Smooth muscle cell (in vitro differentiated cells): ENCODE data around the gene SLC18A3. TPM values are rescaled to one million over a fixed set of nuclear protein-coding genes. Genes with fewer than 3 reads are reported as not detected.

Source experiments
- DNase-seq: peaks from one replicate; lab custom pipeline; 2025; ENCODE audit not compliant: unreplicated experiment; lab: John Stamatoyannopoulos, UW
- H2AFZ ChIP-seq: fragments of 200-600 bp; sonication (generic); 2 replicates; pipeline ENCODE4 v1.6.0; 2016; ENCODE audit warnings: antibody characterized with exemption, low read depth, mild to moderate bottlenecking
- H3F3A ChIP-seq: fragments of 200-600 bp; sonication (generic); 2 replicates; pipeline ENCODE4 v1.6.0; 2017; ENCODE audit warnings: antibody characterized with exemption, low read depth
- H3K27ac ChIP-seq: fragments of 200-600 bp; sonication (generic); 2 replicates; pipeline ENCODE4 v1.5.1; 2016; ENCODE audit warnings: low read depth, mild to moderate bottlenecking
- H3K27me3 ChIP-seq: fragments of 200-600 bp; sonication (generic); 2 replicates; pipeline ENCODE4 v1.6.1; 2016; ENCODE audit warnings: low read depth, mild to moderate bottlenecking
- H3K36me3 ChIP-seq: fragments of 200-600 bp; sonication (generic); 2 replicates; pipeline ENCODE4 v1.5.1; 2016; ENCODE audit warnings: low read depth
- H3K4me1 ChIP-seq: fragments of 200-600 bp; sonication (generic); 2 replicates; pipeline ENCODE4 v1.5.1; 2016; ENCODE audit warnings: low read depth
- H3K4me2 ChIP-seq: fragments of 200-600 bp; sonication (generic); 2 replicates; pipeline ENCODE4 v1.6.0; 2016; ENCODE audit warnings: mild to moderate bottlenecking
- H3K4me3 ChIP-seq: fragments of 200-600 bp; sonication (generic); 2 replicates; pipeline ENCODE4 v1.5.1; 2016; ENCODE audit warnings: mild to moderate bottlenecking
- H3K79me2 ChIP-seq: fragments of 200-600 bp; sonication (generic); 2 replicates; pipeline ENCODE4 v1.6.0; 2016; ENCODE audit warnings: low read depth, mild to moderate bottlenecking
- H3K9ac ChIP-seq: fragments of 200-600 bp; sonication (generic); 2 replicates; pipeline ENCODE4 v1.6.0; 2016; ENCODE audit warnings: low read depth
- H3K9me3 ChIP-seq: fragments of 200-600 bp; sonication (generic); replicated peaks from 2 replicates; pipeline ENCODE4 v1.5.1; 2016; ENCODE audit warnings: low read depth
- H4K20me1 ChIP-seq: fragments of 200-600 bp; sonication (generic); 2 replicates; pipeline ENCODE4 v1.6.0; 2016; ENCODE audit warnings: low read depth
- WGBS: methylation state at CpG from one replicate; pipeline ENCODE4 v1.1.7; 2016; ENCODE audit warnings: low lambda C conversion rate; 5-methylcytosine and 5-hydroxymethylcytosine counted together
- polyA plus RNA-seq: library from polyadenylated mRNA; unstranded; fragments of >200 nt; fragmentation: Nextera tagmentation; extraction: Ambion mirVana; gene quantifications from 2 replicates; pipeline ENCODE4 v1.2.1, GENCODE V29; 2016
- total RNA-seq: library from RNA; depleted of rRNA; stranded (reverse); fragments of >200 nt; gene quantifications from 2 replicates; pipeline ENCODE4 v1.2.3, GENCODE V29; 2014
- TF ChIP-seq, protein P1 (sequence below): fragments of 200-600 bp; sonication (generic); IDR thresholded peaks from 2 replicates; pipeline ENCODE4 v1.5.1; 2017; ENCODE audit warnings: borderline replicate concordance, mild to moderate bottlenecking, antibody characterized with exemption; ENCODE audit not compliant: insufficient read depth, poor library complexity, severe bottlenecking

The SLC18A3 gene
- total and polyA plus RNA-seq, 2 experiments from 2014 or later: not detected

DNA sequence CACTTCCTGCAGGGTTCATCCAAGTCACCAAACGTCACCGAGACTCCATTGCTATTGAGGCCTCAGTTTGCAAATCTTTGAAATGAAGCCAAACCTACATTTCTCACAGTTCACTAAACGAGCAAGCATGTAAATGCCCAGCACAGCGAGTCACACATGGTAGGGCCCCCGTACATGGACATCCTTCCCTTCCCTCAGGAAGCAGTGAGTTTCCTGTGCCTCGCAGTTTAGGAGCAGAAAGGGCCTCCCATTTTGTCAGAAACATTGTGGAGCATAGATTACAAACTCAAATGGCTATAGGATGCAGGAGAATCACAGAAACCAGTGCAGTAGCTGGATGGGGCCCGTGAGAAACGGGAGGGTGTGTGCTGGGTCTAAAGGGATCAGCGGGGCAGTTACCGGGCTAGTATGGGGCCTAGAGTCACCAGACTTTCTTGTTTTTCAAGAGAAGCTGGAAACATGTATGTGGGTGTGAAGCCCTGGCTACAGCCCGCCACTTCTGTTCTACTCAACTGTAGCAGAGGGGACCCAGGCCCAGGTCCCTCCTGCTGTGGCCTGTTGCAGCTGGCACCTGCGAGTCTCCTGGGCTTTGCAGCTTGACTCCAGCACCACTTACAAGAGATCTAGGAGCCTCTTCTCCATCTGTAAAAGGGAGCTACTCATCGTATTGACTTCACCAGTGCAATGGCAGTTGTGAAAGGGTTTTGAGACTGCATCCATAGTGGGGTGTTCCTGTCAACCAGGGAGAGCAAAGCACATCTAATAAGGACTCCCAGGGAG is 14.2 kb upstream of the SLC18A3 start:
- 76% methylated on average over 13 of the region's 13 CpGs for WGBS
- Histone ChIP-seq H3K4me3 (no peak overlapping the region), H3K4me1 (no peaks in the 10 kb centered on the region), H3K79me2 (no peaks in the 10 kb centered on the region), H2AFZ (no peak overlapping the region), H3K36me3 (no peaks in the 10 kb centered on the region), H3K9ac (no peak overlapping the region), H3K27me3 (no peaks in the 10 kb centered on the region), H3K4me2 (no peak overlapping the region), H3F3A (no peaks in the 10 kb centered on the region), H3K9me3 (no peaks in the 10 kb centered on the region), H4K20me1 (no peaks in the 10 kb centered on the region), H3K27ac (no peak overlapping the region)
- TF ChIP-seq, protein P1, sequence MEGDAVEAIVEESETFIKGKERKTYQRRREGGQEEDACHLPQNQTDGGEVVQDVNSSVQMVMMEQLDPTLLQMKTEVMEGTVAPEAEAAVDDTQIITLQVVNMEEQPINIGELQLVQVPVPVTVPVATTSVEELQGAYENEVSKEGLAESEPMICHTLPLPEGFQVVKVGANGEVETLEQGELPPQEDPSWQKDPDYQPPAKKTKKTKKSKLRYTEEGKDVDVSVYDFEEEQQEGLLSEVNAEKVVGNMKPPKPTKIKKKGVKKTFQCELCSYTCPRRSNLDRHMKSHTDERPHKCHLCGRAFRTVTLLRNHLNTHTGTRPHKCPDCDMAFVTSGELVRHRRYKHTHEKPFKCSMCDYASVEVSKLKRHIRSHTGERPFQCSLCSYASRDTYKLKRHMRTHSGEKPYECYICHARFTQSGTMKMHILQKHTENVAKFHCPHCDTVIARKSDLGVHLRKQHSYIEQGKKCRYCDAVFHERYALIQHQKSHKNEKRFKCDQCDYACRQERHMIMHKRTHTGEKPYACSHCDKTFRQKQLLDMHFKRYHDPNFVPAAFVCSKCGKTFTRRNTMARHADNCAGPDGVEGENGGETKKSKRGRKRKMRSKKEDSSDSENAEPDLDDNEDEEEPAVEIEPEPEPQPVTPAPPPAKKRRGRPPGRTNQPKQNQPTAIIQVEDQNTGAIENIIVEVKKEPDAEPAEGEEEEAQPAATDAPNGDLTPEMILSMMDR: no peak
- no peak for DNase-seq

DNA sequence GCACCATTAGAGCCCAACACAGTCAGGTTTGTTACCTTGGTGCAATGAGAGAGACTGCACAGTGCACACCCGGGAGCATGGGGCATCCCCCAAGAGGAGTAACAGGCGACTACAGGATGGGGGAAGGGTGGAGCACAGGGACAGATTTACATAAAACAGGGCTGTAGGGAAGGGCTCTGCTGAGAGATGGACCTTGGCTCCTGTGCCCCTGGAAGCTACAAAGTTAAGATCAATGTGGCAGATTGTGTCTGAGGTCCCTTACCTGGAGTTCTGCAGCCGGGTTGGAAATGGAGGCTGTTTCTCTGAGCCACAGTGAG is 13.7 kb upstream of the SLC18A3 start:
- no peak overlapping the region for H3K4me3 ChIP-seq
- H3K36me3 ChIP-seq: no peaks in the 10 kb centered on the region
- H3K27me3 ChIP-seq: no peaks in the 10 kb centered on the region
- no peak overlapping the region for H3K4me2 ChIP-seq
- H3K79me2 ChIP-seq: no peaks in the 10 kb centered on the region
- no peaks in the 10 kb centered on the region for H3K9me3 ChIP-seq
- no peak for DNase-seq
- TF ChIP-seq, protein P1: no peak
- 63% methylated on average over 3 of the region's 3 CpGs for WGBS
- H2AFZ ChIP-seq: no peak overlapping the region
- H3F3A ChIP-seq: no peaks in the 10 kb centered on the region
- H3K4me1 ChIP-seq: no peaks in the 10 kb centered on the region
- no peak overlapping the region for H3K27ac ChIP-seq
- H3K9ac ChIP-seq: no peak overlapping the region
- H4K20me1 ChIP-seq: no peaks in the 10 kb centered on the region

DNA sequence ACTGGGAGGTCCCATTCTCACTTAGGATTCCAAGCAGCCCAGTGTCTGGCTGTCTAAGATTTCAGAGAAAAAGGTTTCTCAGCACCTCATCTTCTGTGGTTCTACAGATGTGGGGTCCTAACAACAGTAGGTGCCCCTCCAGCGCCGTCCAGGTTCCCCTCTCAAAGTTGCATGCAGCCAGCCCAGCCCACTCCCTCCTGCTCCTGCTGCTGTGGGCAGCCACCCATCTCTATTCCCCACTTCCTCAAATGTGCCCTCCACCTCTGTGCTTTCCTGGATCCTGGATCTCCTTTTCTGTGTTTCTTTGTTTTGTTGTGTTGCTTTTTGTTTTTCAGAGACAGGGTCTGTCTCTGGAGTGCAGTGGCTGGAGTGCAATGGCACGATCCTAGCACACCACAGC is 13.3 kb upstream of the SLC18A3 start:
- no peak overlapping the region for H3K4me2 ChIP-seq
- H3K4me3 ChIP-seq: no peak overlapping the region
- no peaks in the 10 kb centered on the region for H3K79me2 ChIP-seq
- H3F3A ChIP-seq: no peaks in the 10 kb centered on the region
- H3K4me1 ChIP-seq: no peaks in the 10 kb centered on the region
- no peaks in the 10 kb centered on the region for H3K9me3 ChIP-seq
- no peak for DNase-seq
- WGBS: 74% methylated on average over 3 of the region's 3 CpGs
- H3K9ac ChIP-seq: no peak overlapping the region
- H3K27ac ChIP-seq: no peak overlapping the region
- H3K36me3 ChIP-seq: no peaks in the 10 kb centered on the region
- TF ChIP-seq, protein P1: no peak
- H2AFZ ChIP-seq: no peak overlapping the region
- H3K27me3 ChIP-seq: peaks cover 3% of the 10 kb centered on the region
- no peaks in the 10 kb centered on the region for H4K20me1 ChIP-seq

DNA sequence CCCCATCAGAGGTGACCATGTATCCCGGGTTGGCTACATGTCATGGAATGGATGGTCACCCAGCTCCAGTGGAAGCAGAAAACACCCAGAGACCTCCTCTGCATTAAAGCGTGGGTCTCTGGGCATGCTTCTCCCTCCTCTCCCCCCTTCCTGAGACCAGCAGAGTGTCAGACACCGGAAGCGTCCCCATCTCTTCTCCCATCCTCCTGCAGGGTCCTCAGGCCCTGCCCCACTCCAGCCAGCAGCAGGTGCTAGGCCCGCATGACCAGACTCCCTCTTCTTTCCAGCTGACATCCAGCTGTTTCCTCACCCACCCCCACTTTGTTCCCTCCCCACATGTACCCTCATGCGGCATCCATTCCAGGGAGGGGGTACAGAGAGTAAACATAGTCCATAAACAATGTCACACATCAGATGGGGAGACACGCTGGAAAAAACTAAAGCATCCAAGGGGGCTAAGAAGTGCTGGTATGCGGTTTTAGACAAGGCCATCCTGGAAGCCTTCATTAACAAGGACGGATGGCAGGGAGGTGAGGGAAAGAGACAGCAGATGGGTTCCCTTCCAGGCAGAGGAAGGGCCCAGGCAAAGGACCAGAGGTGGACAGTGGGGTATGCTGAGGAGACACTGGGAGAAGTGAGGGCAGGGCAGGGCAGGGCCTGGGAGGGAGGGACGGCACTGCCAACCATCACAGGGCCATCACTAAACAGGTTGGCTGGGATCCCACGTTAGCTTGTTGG is 12.5 kb upstream of the SLC18A3 start:
- Histone ChIP-seq H3K4me2 (no peak overlapping the region), H3K9me3 (no peaks in the 10 kb centered on the region), H3K79me2 (no peaks in the 10 kb centered on the region), H3F3A (no peaks in the 10 kb centered on the region), H3K27me3 (peaks cover 11% of the 10 kb centered on the region), H3K36me3 (no peaks in the 10 kb centered on the region), H3K4me1 (no peaks in the 10 kb centered on the region), H4K20me1 (no peaks in the 10 kb centered on the region), H2AFZ (no peak overlapping the region), H3K27ac (no peak overlapping the region), H3K9ac (no peak overlapping the region), H3K4me3 (no peak overlapping the region)
- TF ChIP-seq, protein P1: no peak
- WGBS: 84% methylated on average over 11 of the region's 11 CpGs
- DNase-seq: no peak
